OCI-LY3 (cell line): ENCODE results near the gene LRBA.

ENCODE experiments used
- EZH2phosphoT487 ChIP-seq: fragments of 200-600 bp; shearing (Covaris generic); IDR thresholded peaks from 2 replicates; pipeline ENCODE4 v1.6.1; 2018; ENCODE audit warnings: antibody characterized with exemption, mixed run types, low read depth
- TF ChIP-seq, protein P1 (sequence below): fragments of 200-600, 300-600 bp; sonication (generic); IDR thresholded peaks from 2 replicates; pipeline ENCODE4 v1.5.1; 2014; ENCODE audit warnings: antibody characterized with exemption, low read length, low read depth

DNA sequence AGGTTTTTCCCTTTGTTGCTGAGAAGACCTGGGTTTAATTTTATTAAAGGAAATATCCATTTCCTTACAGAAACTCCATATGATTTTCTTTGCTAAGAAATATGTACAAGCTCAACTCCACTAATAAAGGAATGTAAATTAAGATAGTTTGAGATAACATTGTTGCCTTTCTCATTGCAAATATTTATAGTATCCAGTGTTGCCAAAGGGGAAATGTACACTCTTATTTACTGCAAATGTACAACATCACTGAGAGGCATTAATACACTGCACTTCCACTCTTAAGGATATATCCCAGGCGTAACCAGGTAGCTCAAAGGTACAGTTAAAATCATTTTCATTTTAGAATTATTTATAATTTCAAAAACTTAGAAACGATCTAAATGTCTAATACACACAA is 7.5 kb upstream of the LRBA start:
- TF ChIP-seq, protein P1, sequence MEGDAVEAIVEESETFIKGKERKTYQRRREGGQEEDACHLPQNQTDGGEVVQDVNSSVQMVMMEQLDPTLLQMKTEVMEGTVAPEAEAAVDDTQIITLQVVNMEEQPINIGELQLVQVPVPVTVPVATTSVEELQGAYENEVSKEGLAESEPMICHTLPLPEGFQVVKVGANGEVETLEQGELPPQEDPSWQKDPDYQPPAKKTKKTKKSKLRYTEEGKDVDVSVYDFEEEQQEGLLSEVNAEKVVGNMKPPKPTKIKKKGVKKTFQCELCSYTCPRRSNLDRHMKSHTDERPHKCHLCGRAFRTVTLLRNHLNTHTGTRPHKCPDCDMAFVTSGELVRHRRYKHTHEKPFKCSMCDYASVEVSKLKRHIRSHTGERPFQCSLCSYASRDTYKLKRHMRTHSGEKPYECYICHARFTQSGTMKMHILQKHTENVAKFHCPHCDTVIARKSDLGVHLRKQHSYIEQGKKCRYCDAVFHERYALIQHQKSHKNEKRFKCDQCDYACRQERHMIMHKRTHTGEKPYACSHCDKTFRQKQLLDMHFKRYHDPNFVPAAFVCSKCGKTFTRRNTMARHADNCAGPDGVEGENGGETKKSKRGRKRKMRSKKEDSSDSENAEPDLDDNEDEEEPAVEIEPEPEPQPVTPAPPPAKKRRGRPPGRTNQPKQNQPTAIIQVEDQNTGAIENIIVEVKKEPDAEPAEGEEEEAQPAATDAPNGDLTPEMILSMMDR = no peak
- no peak for TF ChIP-seq EZH2phosphoT487
